Caco-2 (cell line): ENCODE results near the gene TNRC6C. TPM values are rescaled to one million over a fixed set of nuclear protein-coding genes. Genes with fewer than 3 reads are reported as not detected.
"Not testable (repeated sequence)": the region's sequence is repeated elsewhere in the genome, so short reads cannot be mapped to it uniquely, and the experiment has no call there.

ENCODE experiments used
- BruUV-seq: library from RNA; stranded (reverse); fragments of 400-500 nt; replicated peaks from 2 replicates; lab custom pipeline; 2021; lab: Mats Ljungman, UMichigan
- CTCF ChIA-PET: fragments of 300-600 bp; sonication (Branson Sonifier 250); formaldehyde crosslinking; loops from one replicate; lab custom pipeline; 2022; ENCODE audit warnings: antibody characterized with exemption; lab: Charles Lee
- POLR2A ChIA-PET: fragments of 300-600 bp; sonication (Branson Sonifier 250); formaldehyde crosslinking; loops from one replicate; lab custom pipeline; 2022; ENCODE audit warnings: antibody characterized with exemption; lab: Charles Lee
- DNase-seq, 2 experiments: peaks; one replicate each; pipeline versions ENCODE4 v3.0.0 to v3.0.0-alpha.2; 2020 to 2022
- H3K27me3 ChIP-seq: replicated peaks from 2 replicates; pipeline ENCODE4 v1.6.0; 2011; ENCODE audit warnings: low read length; ENCODE audit not compliant: control insufficient read depth, insufficient read depth
- H3K36me3 ChIP-seq: 2 replicates; pipeline ENCODE4 v1.5.1; 2011; ENCODE audit warnings: low read length; ENCODE audit not compliant: control insufficient read depth, insufficient read depth
- H3K4me1 ChIP-seq: fragments of 250-450 bp; sonication (Bioruptor Pico); 2 replicates; pipeline ENCODE4 v1.5.1; 2020; ENCODE audit warnings: mild to moderate bottlenecking
- H3K4me3 ChIP-seq: 2 replicates; pipeline ENCODE4 v1.5.1; 2011; ENCODE audit warnings: low read depth, mild to moderate bottlenecking, control low read depth, low read length
- H3K9me3 ChIP-seq: fragments of 250-450 bp; sonication (Bioruptor Pico); 2 replicates; pipeline ENCODE4 v1.5.1; 2020; ENCODE audit warnings: mild to moderate bottlenecking, moderate library complexity
- H3K27ac Mint-ChIP-seq: one replicate; pipeline ENCODE4 v1.8.0; 2022; ENCODE audit warnings: mixed read lengths; ENCODE audit not compliant: unreplicated experiment
- H3K27me3 Mint-ChIP-seq: one replicate; pipeline ENCODE4 v1.8.0; 2022; ENCODE audit warnings: mixed read lengths; ENCODE audit not compliant: insufficient read depth, unreplicated experiment
- H3K36me3 Mint-ChIP-seq: one replicate; pipeline ENCODE4 v1.8.0; 2022; ENCODE audit warnings: mild to moderate bottlenecking, mixed read lengths; ENCODE audit not compliant: insufficient read depth, unreplicated experiment
- H3K4me1 Mint-ChIP-seq: one replicate; pipeline ENCODE4 v1.8.0; 2022; ENCODE audit warnings: low read depth, mixed read lengths; ENCODE audit not compliant: unreplicated experiment
- H3K4me3 Mint-ChIP-seq: one replicate; pipeline ENCODE4 v1.8.0; 2022; ENCODE audit warnings: mild to moderate bottlenecking, moderate library complexity, mixed read lengths; ENCODE audit not compliant: unreplicated experiment
- H3K9me3 Mint-ChIP-seq: one replicate; pipeline ENCODE4 v1.8.0; 2022; ENCODE audit warnings: mixed read lengths; ENCODE audit not compliant: unreplicated experiment
- intact Hi-C: fragments of 100-400 bp; cut with micrococcal nuclease; formaldehyde crosslinking; loops from one replicate; pipeline ENCODE4 v1.10.0; 2022; ENCODE audit not compliant: unreplicated experiment
- total RNA-seq: library from RNA; stranded (reverse); gene quantifications from 2 replicates; pipeline ENCODE4 v1.2.3, GENCODE V29; 2022
- TF ChIP-seq, protein P1 (sequence below), 2 experiments: fragments of 200-600 bp in 1 of 2; IDR thresholded peaks; 1 replicate in 1 of 2; 2 replicates in 1 of 2; pipeline versions ENCODE4 v1.5.1 to v1.8.0; 2011 to 2022; ENCODE audit warnings: antibody characterized with exemption in 1 of 2, control low read depth in 1 of 2, inconsistent platforms in 1 of 2, low read depth in 1 of 2, low read length in 1 of 2, mild to moderate bottlenecking in 1 of 2, moderate library complexity in 1 of 2; ENCODE audit not compliant: insufficient read depth in 1 of 2, severe bottlenecking in 1 of 2, unreplicated experiment in 1 of 2

Gene TNRC6C
- total RNA-seq, 1 experiment from 2014 or later: 17.9 TPM

DNA sequence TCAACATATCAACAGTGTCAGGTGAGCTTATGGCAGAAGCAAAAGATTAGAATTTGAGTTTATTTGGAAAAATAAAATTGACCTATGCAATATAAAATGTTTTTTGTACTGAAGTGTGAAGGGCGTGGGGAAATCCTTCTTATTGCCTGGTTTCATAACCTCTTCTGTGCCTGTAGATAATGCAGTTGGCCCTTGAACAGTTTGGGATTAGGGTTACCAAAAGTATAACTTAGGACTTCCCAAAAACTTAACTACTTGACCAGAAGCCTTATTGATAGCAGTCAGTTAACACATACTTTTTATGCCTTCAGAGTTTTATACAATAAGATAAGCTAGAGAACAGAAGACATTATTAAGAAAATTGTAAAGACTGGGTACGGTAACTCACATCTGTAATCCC, 104.1 kb downstream of the TNRC6C start:
- no peak overlapping the region for H3K27ac Mint-ChIP-seq
- no peak for DNase-seq
- ChIA-PET CTCF (no interaction called here), POLR2A (no interaction called here)
- no peaks in the 10 kb centered on the region for H3K36me3 Mint-ChIP-seq
- no peaks in the 10 kb centered on the region for H3K4me1 Mint-ChIP-seq
- no peaks in the 10 kb centered on the region for H3K27me3 ChIP-seq
- H3K9me3 ChIP-seq: no peaks in the 10 kb centered on the region
- no TSS peak for BruUV-seq
- H3K36me3 ChIP-seq: no peaks in the 10 kb centered on the region
- TF ChIP-seq, protein P1, sequence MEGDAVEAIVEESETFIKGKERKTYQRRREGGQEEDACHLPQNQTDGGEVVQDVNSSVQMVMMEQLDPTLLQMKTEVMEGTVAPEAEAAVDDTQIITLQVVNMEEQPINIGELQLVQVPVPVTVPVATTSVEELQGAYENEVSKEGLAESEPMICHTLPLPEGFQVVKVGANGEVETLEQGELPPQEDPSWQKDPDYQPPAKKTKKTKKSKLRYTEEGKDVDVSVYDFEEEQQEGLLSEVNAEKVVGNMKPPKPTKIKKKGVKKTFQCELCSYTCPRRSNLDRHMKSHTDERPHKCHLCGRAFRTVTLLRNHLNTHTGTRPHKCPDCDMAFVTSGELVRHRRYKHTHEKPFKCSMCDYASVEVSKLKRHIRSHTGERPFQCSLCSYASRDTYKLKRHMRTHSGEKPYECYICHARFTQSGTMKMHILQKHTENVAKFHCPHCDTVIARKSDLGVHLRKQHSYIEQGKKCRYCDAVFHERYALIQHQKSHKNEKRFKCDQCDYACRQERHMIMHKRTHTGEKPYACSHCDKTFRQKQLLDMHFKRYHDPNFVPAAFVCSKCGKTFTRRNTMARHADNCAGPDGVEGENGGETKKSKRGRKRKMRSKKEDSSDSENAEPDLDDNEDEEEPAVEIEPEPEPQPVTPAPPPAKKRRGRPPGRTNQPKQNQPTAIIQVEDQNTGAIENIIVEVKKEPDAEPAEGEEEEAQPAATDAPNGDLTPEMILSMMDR (IDR thresholded peaks at IDR 0.05; ENCODE audit: insufficient read depth in 1 of 2, low read depth in 1 of 2, low read length in 1 of 2, severe bottlenecking in 1 of 2, unreplicated experiment in 1 of 2): no peak
- no peaks in the 10 kb centered on the region for H3K4me1 ChIP-seq
- intact Hi-C loops: no loop called here
- no peaks in the 10 kb centered on the region for H3K27me3 Mint-ChIP-seq
- H3K9me3 Mint-ChIP-seq: no peaks in the 10 kb centered on the region
- H3K4me3 Mint-ChIP-seq: no peak overlapping the region
- H3K4me3 ChIP-seq: no peak overlapping the region

DNA sequence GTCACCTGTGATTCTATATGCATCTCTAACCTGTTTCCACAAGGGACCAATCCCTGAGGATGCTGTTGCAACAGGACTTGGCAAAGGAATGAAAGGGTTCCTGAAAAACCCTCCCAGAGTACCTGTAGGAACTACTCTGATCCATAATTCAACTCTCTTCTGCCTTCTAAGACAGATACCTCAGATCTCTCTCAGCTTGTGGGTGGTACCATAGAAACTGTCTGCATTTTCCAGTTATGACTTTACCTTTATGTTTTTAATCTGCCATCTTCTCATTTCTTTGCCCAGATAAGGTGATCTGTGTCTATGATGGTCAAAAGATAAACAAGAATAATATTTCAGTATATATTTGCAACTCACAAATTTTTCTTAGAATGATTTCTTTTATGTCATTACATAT, 105.0 kb downstream of the TNRC6C start:
- no peaks in the 10 kb centered on the region for H3K36me3 Mint-ChIP-seq
- BruUV-seq: no TSS peak
- no peaks in the 10 kb centered on the region for H3K4me1 Mint-ChIP-seq
- ChIA-PET POLR2A (interaction anchor here (0.6 kb wide), 1 partner anchor 673 kb away, joined by 3 read pairs; no protein-coding TSS in a partner anchor), CTCF (no interaction called here)
- Histone ChIP-seq H3K4me1 (no peaks in the 10 kb centered on the region), H3K27me3 (no peaks in the 10 kb centered on the region), H3K4me3 (no peak overlapping the region), H3K36me3 (no peaks in the 10 kb centered on the region; the same call in 1 of the 2 replicates), H3K9me3 (no peaks in the 10 kb centered on the region)
- no peaks in the 10 kb centered on the region for H3K9me3 Mint-ChIP-seq
- no peak overlapping the region for H3K4me3 Mint-ChIP-seq
- intact Hi-C loops: no loop called here
- H3K27ac Mint-ChIP-seq: no peak overlapping the region
- TF ChIP-seq, protein P1 (IDR thresholded peaks at IDR 0.05; ENCODE audit: insufficient read depth in 1 of 2, low read depth in 1 of 2, low read length in 1 of 2, severe bottlenecking in 1 of 2, unreplicated experiment in 1 of 2): no peak
- H3K27me3 Mint-ChIP-seq: no peaks in the 10 kb centered on the region
- DNase-seq: no peak

DNA sequence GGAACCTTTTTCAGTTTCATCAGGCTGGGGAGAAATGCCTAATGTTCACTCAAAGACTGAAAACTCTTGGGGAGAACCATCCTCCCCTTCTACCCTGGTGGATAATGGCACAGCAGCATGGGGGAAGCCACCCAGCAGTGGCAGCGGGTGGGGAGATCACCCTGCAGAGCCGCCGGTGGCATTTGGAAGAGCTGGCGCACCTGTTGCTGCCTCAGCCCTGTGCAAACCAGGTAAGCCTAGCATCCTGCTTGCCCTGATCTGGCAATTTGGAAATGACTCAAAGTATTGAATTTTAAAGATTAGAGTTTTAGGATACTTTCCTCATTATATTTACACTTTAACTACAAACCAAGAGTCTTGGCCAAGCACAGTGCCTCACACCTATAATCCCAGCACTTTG, 106.2 kb downstream of the TNRC6C start:
- intact Hi-C loops: no loop called here
- no peaks in the 10 kb centered on the region for H3K9me3 Mint-ChIP-seq
- no peaks in the 10 kb centered on the region for H3K36me3 Mint-ChIP-seq
- no peak overlapping the region for H3K4me3 Mint-ChIP-seq
- TF ChIP-seq, protein P1 (IDR thresholded peaks at IDR 0.05; ENCODE audit: insufficient read depth in 1 of 2, low read depth in 1 of 2, low read length in 1 of 2, severe bottlenecking in 1 of 2, unreplicated experiment in 1 of 2): no peak
- ChIA-PET POLR2A (no interaction called here), CTCF (no interaction called here)
- no peaks in the 10 kb centered on the region for H3K27me3 Mint-ChIP-seq
- Histone ChIP-seq H3K36me3 (no peaks in the 10 kb centered on the region; the same call in 1 of the 2 replicates), H3K9me3 (no peaks in the 10 kb centered on the region), H3K4me3 (no peak overlapping the region), H3K4me1 (no peaks in the 10 kb centered on the region), H3K27me3 (no peaks in the 10 kb centered on the region)
- no peak for DNase-seq
- no TSS peak for BruUV-seq
- H3K4me1 Mint-ChIP-seq: no peaks in the 10 kb centered on the region
- no peak overlapping the region for H3K27ac Mint-ChIP-seq

DNA sequence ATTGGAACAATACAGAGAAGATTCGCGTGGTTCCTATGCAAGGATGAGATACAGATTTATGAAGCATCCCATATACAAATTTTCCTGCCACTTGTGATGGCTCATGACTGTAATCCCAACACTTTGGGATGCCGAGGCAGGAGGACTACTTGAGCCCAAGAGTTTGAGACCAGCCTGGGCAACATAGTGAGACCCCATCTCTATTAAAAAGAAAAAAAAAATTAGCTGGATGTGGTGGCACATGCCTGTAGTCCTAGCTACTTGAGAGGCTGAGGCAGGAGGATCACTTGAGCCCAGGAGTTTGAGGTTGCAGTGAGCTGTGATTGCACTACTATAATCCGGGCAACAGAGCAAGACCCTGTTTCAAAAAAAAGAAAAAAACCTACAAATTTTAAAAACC, 108.5 kb downstream of the TNRC6C start:
- H3K9me3 Mint-ChIP-seq, POLR2A ChIA-PET, H3K27me3 ChIP-seq, H3K27ac Mint-ChIP-seq, CTCF ChIA-PET, H3K4me1 ChIP-seq, H3K4me3 ChIP-seq, H3K9me3 ChIP-seq, H3K4me3 Mint-ChIP-seq, H3K36me3 ChIP-seq, DNase-seq, H3K27me3 Mint-ChIP-seq, intact Hi-C loops, H3K36me3 Mint-ChIP-seq, H3K4me1 Mint-ChIP-seq, BruUV-seq: not testable (repeated sequence)
